Right hindlimb (tissue), 1 donor: ENCODE results near the gene ZNF148.
A peak's percentile ranks its signal among the peaks of the same experiment; 100 is the strongest.
"Not testable (repeated sequence)": the region's sequence is repeated elsewhere in the genome, so short reads cannot be mapped to it uniquely, and the experiment has no call there.

Experiments used
- DNase-seq: peaks from one replicate; pipeline ENCODE4 v3.0.0-alpha.2; 2018

The ZNF148 gene

GRCh38 chr3:125367403-125368230, 7.5 kb downstream of the ZNF148 start:
- no peak for DNase-seq

- no peak for DNase-seq
Observed at GRCh38 chr3:125366132-125366531, 9.0 kb downstream of the ZNF148 start.

DNA sequence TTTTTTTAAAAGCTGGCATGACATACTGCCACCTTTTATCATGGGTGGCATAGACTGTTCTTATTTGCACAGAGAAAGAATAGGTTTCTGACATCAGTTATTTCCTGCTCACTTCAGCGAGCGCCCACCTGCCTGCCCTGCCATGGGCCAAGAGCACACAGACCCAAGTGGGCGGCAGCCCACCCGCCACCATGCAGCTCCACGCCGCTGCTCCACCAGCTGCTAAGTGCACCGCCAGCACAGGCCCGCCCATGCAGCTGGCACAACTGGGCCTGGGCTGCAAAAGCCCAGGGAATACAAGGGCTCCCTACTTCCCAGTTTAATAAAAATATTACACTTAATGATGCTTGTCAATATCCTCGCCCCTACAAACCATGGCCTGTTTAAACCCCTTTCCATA, 15.4 kb downstream of the ZNF148 start:
- DNase-seq = no peak

DNA sequence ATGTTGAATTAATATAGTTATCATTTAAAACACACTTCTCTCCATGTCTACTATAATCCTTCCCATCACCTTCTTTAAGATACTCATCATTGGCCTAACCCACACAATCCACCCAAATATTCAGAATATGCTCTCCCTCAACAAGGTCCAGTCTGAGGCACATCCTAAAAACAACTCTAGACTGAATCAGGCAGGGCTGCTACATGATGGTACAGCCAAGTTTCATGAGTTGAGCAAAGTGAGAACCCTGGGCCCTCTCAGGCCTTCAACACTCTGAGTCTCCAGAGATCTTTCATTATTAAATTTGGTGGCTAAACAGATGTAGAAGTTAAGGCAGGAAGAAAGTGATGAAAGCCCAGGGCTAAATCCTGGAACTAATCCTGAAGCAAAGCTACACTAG, 16.2 kb downstream of the ZNF148 start:
- DNase-seq = no peak

- no peak for DNase-seq
Observed at GRCh38 chr3:125357837-125358236, 17.3 kb downstream of the ZNF148 start.

- peak; percentile 72 for DNase-seq
Observed at GRCh38 chr3:125357032-125357658, 18.0 kb downstream of the ZNF148 start.

GRCh38 chr3:125356140-125357026, 18.7 kb downstream of the ZNF148 start:
- DNase-seq = no peak

DNA sequence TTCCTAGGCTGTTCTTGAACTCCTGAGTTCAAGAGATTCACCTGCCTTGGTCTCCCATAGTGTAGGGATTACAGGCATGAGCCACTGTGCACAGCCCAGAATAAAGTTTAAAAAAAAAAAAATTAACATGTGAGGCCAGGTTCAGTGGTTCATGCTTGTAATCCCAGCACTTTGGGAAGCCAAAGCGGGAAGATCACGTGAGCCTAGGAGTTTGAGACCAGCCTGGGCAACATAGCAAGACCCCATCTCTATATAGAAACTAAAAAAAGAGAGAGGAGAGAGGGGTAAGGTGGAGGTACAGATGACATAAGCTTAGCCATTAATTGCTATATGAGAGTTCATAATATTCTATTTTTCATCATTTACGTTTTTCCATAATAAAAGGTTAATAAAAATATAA, 21.5 kb downstream of the ZNF148 start:
- no peak for DNase-seq

DNA sequence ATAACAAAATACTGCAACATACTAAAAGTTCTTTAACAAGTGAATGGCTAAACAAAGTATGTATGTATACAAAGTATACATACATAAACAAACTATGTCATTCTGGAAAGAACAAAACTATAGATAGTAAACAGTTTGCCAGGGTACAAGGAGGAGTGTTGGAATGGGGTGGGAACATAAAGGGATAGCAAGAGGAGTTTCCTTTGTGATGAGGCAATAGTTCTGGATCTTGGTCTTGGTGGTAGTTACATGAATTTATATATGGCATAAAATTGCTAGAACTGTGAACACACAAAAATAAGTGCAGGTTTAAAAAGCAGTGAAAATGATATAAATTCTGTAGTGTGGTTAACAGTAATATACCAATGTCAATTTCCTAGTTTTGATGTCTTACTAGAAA, 22.0 kb downstream of the ZNF148 start:
- no peak for DNase-seq

- no peak for DNase-seq
Observed at GRCh38 chr3:125351814-125352456, 23.2 kb downstream of the ZNF148 start.

- DNase-seq = no peak
Observed at GRCh38 chr3:125351152-125351551, 24.0 kb downstream of the ZNF148 start.

DNA sequence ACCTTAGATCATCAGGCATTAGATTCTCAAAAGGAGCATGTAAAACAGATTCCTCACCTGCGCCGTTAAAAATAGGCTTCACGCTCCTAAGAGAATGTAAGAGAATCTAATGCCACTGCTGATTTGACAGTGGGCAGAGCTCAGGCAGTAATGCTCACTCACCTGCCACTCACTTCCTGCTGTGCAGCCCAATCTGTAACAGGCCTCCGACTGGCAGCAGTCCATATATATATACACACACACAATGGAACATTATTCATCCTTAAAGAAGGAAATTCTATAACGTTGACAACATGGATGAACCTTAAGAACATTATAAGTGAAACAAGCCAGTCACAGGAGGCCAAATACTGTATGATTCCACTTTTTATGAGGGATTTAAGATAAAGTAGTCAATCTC, 24.5 kb downstream of the ZNF148 start:
- DNase-seq = no peak

GRCh38 chr3:125349556-125350165, 25.5 kb downstream of the ZNF148 start:
- DNase-seq = no peak

- DNase-seq = no peak
Observed at GRCh38 chr3:125349055-125349454, 26.1 kb downstream of the ZNF148 start.

DNA sequence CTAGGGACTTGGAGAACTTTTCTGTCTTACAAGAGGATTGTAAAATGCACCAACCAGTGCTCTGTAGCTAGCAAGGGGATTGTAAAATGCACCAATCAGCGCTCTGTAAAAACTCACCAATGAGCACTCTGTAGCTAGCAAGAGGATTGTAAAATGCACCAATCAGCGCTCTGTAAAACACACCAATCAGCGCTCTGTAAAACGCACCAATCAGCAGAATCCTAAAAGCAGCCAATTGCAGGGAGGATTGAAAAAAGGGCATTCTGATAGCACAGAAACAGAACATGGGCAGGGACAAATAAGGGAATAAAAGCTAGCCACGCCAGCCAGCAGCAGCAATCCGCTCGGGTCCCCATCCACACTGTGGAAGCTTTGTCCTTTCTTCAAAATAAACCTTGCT, 31.8 kb downstream of the ZNF148 start:
- not testable (repeated sequence) for DNase-seq

DNA sequence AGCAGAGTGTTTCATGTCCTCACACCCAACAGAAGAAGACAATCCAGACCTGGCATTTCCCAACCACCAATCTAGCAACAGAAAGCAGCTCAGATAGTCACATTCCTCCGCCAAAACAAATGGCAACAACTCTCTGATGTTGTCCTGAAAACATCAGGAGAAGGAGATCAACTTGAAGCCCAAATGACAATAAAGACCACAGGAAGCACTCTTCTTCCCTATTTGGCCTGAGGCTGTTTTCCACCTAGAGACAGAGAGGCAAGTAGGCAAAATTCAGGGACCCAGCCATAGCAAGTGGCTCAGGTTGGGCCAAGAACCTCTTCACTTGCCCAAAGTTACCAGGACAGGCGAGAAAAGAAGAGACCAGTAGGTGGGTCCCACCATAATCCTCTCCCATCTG, 35.0 kb downstream of the ZNF148 start:
- DNase-seq = no peak

DNA sequence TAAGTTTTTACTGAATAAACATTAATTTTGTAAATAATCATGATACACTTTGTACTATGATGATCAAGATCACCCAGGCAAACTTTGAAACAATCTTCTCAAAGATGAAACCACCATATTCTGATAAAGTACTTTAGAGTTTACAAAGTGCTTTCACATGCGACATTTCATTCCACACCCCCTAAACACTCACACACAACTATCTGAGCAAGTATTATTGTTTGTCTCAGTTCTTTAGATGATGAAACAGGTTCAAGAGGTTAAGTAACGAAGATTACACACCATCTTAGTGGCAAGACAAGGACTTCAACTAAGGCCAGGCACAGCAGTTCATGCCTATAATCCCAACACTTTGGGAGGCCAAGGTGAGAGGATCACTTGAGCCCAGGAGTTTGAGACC, 37.6 kb downstream of the ZNF148 start:
- DNase-seq = no peak

DNA sequence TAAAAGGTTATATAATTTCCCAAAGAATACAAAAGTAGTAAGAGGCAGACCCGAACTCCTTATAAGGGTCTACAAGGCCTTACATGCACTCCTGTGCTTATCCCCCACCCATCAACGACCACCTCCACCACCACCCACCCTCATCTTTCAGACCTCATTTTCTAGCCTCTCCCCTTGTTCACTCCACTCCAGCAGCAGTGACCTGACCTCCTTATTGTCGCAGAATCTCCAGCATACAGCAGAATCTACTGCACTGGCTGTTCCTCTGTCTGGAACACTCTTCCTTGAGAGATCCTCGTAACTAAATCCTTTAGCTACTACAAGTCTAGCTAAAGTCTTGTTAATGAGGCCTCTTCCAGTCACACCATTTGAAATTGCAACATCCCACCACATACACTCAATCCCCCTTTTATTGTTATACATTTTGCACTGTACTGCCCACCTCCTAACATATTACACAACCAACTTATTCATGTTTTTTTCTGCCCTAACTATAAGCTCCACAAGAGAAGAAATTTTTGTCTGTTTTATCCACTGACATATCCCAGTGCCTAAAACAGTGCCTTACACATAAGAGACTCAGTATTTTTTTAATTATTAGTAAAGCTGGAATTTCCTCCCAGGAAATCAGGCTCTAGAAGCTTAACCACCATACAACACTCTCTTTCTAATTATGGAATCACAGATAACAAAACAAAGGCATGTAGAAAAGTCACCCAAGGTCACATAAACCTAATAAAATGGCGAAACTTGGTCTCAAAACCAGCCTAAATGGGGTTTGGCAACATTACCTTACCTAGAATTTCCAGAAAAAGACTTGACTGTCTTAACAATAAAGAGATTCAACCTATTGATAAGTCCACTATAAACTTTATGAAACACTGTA, 40.2 kb downstream of the ZNF148 start:
- DNase-seq = no peak

DNA sequence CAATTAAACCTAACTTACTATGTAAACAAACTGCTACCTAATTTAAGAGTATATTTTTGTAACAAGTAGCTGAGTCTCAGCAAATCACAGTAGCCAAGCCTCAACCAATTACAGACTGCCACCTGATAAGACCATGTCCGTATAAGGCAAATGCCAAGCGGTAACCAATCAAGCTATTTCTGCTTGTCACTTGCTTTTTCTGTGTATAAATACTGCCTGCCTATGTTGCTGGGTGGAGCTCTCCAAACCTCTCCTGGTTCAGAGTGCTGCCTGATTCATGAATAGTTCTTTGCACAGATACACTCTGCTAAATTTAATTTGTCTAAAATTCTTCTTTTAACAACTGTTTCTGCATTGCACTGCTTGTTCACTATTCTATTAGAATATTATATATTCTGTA, 42.6 kb downstream of the ZNF148 start:
- DNase-seq = no peak

DNA sequence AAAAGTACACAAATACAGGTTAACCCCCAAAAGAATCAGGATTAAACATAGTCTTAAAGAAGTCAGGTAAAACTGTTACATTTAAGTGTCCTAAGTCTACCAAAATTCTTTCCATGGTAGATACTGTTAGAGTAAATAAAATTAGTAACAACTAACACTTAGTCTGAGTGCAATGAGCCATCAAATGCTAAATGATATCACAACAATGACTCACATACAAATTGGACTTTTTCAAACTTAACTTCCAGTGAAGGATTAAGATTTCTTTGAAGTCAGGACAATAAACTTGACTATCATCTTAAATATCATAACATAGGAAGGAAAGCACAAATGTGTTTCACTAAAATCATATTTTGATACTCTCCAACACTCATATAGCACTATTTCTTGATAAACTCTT, 43.9 kb downstream of the ZNF148 start:
- DNase-seq = no peak

- no peak for DNase-seq
Observed at GRCh38 chr3:125326957-125327356, 48.2 kb downstream of the ZNF148 start.

DNA sequence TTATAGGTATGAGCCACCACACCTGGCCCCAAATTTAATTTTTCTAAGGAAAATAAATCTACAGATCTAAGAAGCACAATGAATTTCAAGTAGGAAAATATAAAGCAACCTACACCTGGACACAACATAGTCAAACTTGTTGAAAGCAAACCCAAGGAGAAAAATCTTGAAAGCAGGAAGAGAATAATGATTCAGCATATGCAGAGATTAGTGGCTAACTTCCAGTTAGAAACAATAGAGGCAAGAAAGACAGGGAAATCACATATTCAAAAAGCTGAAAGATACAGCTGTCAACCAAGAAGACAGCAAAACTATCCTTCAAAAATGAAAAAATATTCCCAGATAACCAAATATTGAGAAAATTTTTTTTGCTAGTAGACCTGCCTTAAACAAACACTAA, 49.4 kb downstream of the ZNF148 start:
- no peak for DNase-seq
